Activated naive CD8-positive, alpha-beta T cell treated with anti-CD3 and anti-CD28 coated beads, Interleukin-2, amount 50 U/mL, for 24 hours (primary cell): Measurements from ENCODE around the gene CRCP.
"Not testable (repeated sequence)": the region's sequence is repeated elsewhere in the genome, so short reads cannot be mapped to it uniquely, and the experiment has no call there.

Source experiments
- ATAC-seq: fragments of 150-1000 bp; cut with Tn5 transposase; one replicate; pipeline ENCODE4 v1.10.0; 2021
- DNase-seq: peaks from one replicate; pipeline ENCODE4 v3.0.0; 2021
- H3K27ac Mint-ChIP-seq: one replicate; pipeline ENCODE4 v1.8.0; 2021; ENCODE audit warnings: mild to moderate bottlenecking, mixed read lengths
- H3K27me3 Mint-ChIP-seq: one replicate; pipeline ENCODE4 v1.8.0; 2021; ENCODE audit warnings: mixed read lengths
- H3K36me3 Mint-ChIP-seq: one replicate; pipeline ENCODE4 v1.8.0; 2021; ENCODE audit warnings: low read depth, mixed read lengths
- H3K4me1 Mint-ChIP-seq: one replicate; pipeline ENCODE4 v1.8.0; 2021; ENCODE audit warnings: mixed read lengths
- H3K4me3 Mint-ChIP-seq: one replicate; pipeline ENCODE4 v1.8.0; 2021; ENCODE audit warnings: mild to moderate bottlenecking, moderate library complexity, mixed read lengths
- H3K9me3 Mint-ChIP-seq: one replicate; pipeline ENCODE4 v1.8.0; 2021; ENCODE audit warnings: mixed read lengths

CRCP gene

GRCh38 chr7:66125781-66126352 lies 11.2 kb downstream of the CRCP start:
- ATAC-seq, result peak; percentile 86
- peak overlapping the region; percentile 48 for H3K27ac Mint-ChIP-seq

GRCh38 chr7:66127172-66127571 lies 12.5 kb downstream of the CRCP start:
- Mint-ChIP-seq H3K4me1 (peaks cover 43% of the 10 kb centered on the region), H3K36me3 (peaks cover 17% of the 10 kb centered on the region)
- DNase-seq, H3K27ac Mint-ChIP-seq, ATAC-seq, H3K9me3 Mint-ChIP-seq, H3K27me3 Mint-ChIP-seq, H3K4me3 Mint-ChIP-seq: not testable (repeated sequence)

More at GRCh38 chr7:66125781-66126352, 11.2 kb downstream of the CRCP start:
- peaks cover 43% of the 10 kb centered on the region for H3K4me1 Mint-ChIP-seq
- not testable (repeated sequence) for H3K4me3 Mint-ChIP-seq, H3K27me3 Mint-ChIP-seq, H3K36me3 Mint-ChIP-seq, DNase-seq, H3K9me3 Mint-ChIP-seq

- ATAC-seq (no peak), DNase-seq (no peak)
- H3K27ac Mint-ChIP-seq, result no peak overlapping the region
- no peaks in the 10 kb centered on the region for H3K27me3 Mint-ChIP-seq
- H3K4me1 Mint-ChIP-seq, result peaks cover 6% of the 10 kb centered on the region
- peaks cover 72% of the 10 kb centered on the region for H3K36me3 Mint-ChIP-seq
- H3K4me3 Mint-ChIP-seq, result no peak overlapping the region
- no peaks in the 10 kb centered on the region for H3K9me3 Mint-ChIP-seq
Observed at GRCh38 chr7:66138994-66139752, 24.5 kb downstream of the CRCP start.

- ATAC-seq (no peak), DNase-seq (no peak)
- Mint-ChIP-seq H3K9me3 (no peaks in the 10 kb centered on the region), H3K4me3 (no peak overlapping the region), H3K4me1 (peaks cover 6% of the 10 kb centered on the region), H3K27ac (no peak overlapping the region), H3K36me3 (peaks cover 71% of the 10 kb centered on the region), H3K27me3 (no peaks in the 10 kb centered on the region)
Observed at GRCh38 chr7:66140924-66141323, 26.3 kb downstream of the CRCP start.

- H3K27me3 Mint-ChIP-seq, result no peaks in the 10 kb centered on the region
- H3K4me1 Mint-ChIP-seq, result peaks cover 10% of the 10 kb centered on the region
- H3K9me3 Mint-ChIP-seq, result no peaks in the 10 kb centered on the region
- H3K36me3 Mint-ChIP-seq, result peaks cover 72% of the 10 kb centered on the region
- ATAC-seq, result no peak
- no peak for DNase-seq
- no peak overlapping the region for H3K4me3 Mint-ChIP-seq
- H3K27ac Mint-ChIP-seq, result no peak overlapping the region
Observed at GRCh38 chr7:66142334-66142733, 27.7 kb downstream of the CRCP start.

GRCh38 chr7:66142996-66143395 lies 28.3 kb downstream of the CRCP start:
- ATAC-seq (no peak), DNase-seq (no peak)
- H3K4me1 Mint-ChIP-seq, result peaks cover 14% of the 10 kb centered on the region
- H3K27ac Mint-ChIP-seq, result no peak overlapping the region
- H3K27me3 Mint-ChIP-seq, result no peaks in the 10 kb centered on the region
- no peaks in the 10 kb centered on the region for H3K9me3 Mint-ChIP-seq
- H3K36me3 Mint-ChIP-seq, result peaks cover 72% of the 10 kb centered on the region
- H3K4me3 Mint-ChIP-seq, result no peak overlapping the region

GRCh38 chr7:66143876-66144332 lies 29.3 kb downstream of the CRCP start:
- no peaks in the 10 kb centered on the region for H3K27me3 Mint-ChIP-seq
- no peaks in the 10 kb centered on the region for H3K9me3 Mint-ChIP-seq
- no peak for DNase-seq
- H3K4me3 Mint-ChIP-seq, result no peak overlapping the region
- H3K27ac Mint-ChIP-seq, result no peak overlapping the region
- H3K4me1 Mint-ChIP-seq, result peaks cover 21% of the 10 kb centered on the region
- peaks cover 76% of the 10 kb centered on the region for H3K36me3 Mint-ChIP-seq
- no peak for ATAC-seq

GRCh38 chr7:66145400-66146104 lies 30.9 kb downstream of the CRCP start:
- H3K36me3 Mint-ChIP-seq, result peaks cover 75% of the 10 kb centered on the region
- peaks cover 25% of the 10 kb centered on the region for H3K4me1 Mint-ChIP-seq

GRCh38 chr7:66146701-66147100 lies 32.1 kb downstream of the CRCP start:
- Mint-ChIP-seq H3K4me3 (no peak overlapping the region), H3K4me1 (peaks cover 25% of the 10 kb centered on the region), H3K27me3 (no peaks in the 10 kb centered on the region), H3K27ac (peak overlapping the region; percentile 32), H3K36me3 (peaks cover 70% of the 10 kb centered on the region), H3K9me3 (no peaks in the 10 kb centered on the region)
- ATAC-seq, result no peak
- no peak for DNase-seq

More at GRCh38 chr7:66145400-66146104, 30.9 kb downstream of the CRCP start:
- Mint-ChIP-seq H3K9me3 (no peaks in the 10 kb centered on the region), H3K27me3 (no peaks in the 10 kb centered on the region), H3K4me3 (no peak overlapping the region), H3K27ac (no peak overlapping the region)
- no peak for DNase-seq
- no peak for ATAC-seq

GRCh38 chr7:66147657-66148056 lies 33.0 kb downstream of the CRCP start:
- ATAC-seq, H3K9me3 Mint-ChIP-seq, H3K27me3 Mint-ChIP-seq, H3K27ac Mint-ChIP-seq, DNase-seq, H3K4me3 Mint-ChIP-seq: not testable (repeated sequence)
- H3K36me3 Mint-ChIP-seq, result peaks cover 72% of the 10 kb centered on the region
- H3K4me1 Mint-ChIP-seq, result peaks cover 25% of the 10 kb centered on the region

GRCh38 chr7:66150471-66150870 lies 35.8 kb downstream of the CRCP start:
- no peak for ATAC-seq
- H3K9me3 Mint-ChIP-seq, result no peaks in the 10 kb centered on the region
- DNase-seq, result no peak
- H3K4me1 Mint-ChIP-seq, result peaks cover 25% of the 10 kb centered on the region
- peaks cover 72% of the 10 kb centered on the region for H3K36me3 Mint-ChIP-seq
- no peaks in the 10 kb centered on the region for H3K27me3 Mint-ChIP-seq
- no peak overlapping the region for H3K27ac Mint-ChIP-seq
- H3K4me3 Mint-ChIP-seq, result no peak overlapping the region

- H3K4me1 Mint-ChIP-seq, result peaks cover 21% of the 10 kb centered on the region
- no peak overlapping the region for H3K4me3 Mint-ChIP-seq
- H3K27ac Mint-ChIP-seq, result no peak overlapping the region
- no peak for DNase-seq
- ATAC-seq, result no peak
- H3K9me3 Mint-ChIP-seq, result no peaks in the 10 kb centered on the region
- H3K36me3 Mint-ChIP-seq, result peaks cover 71% of the 10 kb centered on the region
- no peaks in the 10 kb centered on the region for H3K27me3 Mint-ChIP-seq
Observed at GRCh38 chr7:66152371-66153191, 37.9 kb downstream of the CRCP start.

GRCh38 chr7:66153691-66154090 lies 39.0 kb downstream of the CRCP start:
- no peak overlapping the region for H3K27ac Mint-ChIP-seq
- peaks cover 69% of the 10 kb centered on the region for H3K36me3 Mint-ChIP-seq
- DNase-seq (no peak), ATAC-seq (no peak)
- no peaks in the 10 kb centered on the region for H3K27me3 Mint-ChIP-seq
- peaks cover 7% of the 10 kb centered on the region for H3K9me3 Mint-ChIP-seq
- no peak overlapping the region for H3K4me3 Mint-ChIP-seq
- H3K4me1 Mint-ChIP-seq, result peaks cover 11% of the 10 kb centered on the region

- ATAC-seq, H3K4me1 Mint-ChIP-seq, H3K27ac Mint-ChIP-seq, H3K9me3 Mint-ChIP-seq, H3K4me3 Mint-ChIP-seq, DNase-seq, H3K27me3 Mint-ChIP-seq: not testable (repeated sequence)
- H3K36me3 Mint-ChIP-seq, result peaks cover 61% of the 10 kb centered on the region
Observed at GRCh38 chr7:66156035-66156434, 41.4 kb downstream of the CRCP start.
